Adrenal gland (tissue), 5 donors: Measurements from ENCODE around the gene C1QTNF8.

Source experiments
- POLR2A ChIP-seq, 2 donors: fragments of 450-650 bp; IDR thresholded peaks; one replicate each; pipeline ENCODE4 v1.6.1; 2017; ENCODE audit warnings: antibody characterized with exemption in 2 of 2, mild to moderate bottlenecking in 2 of 2, moderate library complexity in 1 of 2
- TF ChIP-seq, protein P1 (sequence below), 6 experiments: fragments of 450-650 bp in 4 of 6; fragments of 200-600 bp in 2 of 6; sonication (generic) in 1 of 6; IDR thresholded peaks; 1 replicate in 5 of 6; 2 replicates in 1 of 6; pipeline versions ENCODE4 v1.5.1 to v1.8.0; 2016 to 2021; ENCODE audit warnings: antibody characterized with exemption in 6 of 6, mild to moderate bottlenecking in 2 of 6, moderate library complexity in 1 of 6
- donor health status: DM: no; HTN: no; CAD: no.

DNA sequence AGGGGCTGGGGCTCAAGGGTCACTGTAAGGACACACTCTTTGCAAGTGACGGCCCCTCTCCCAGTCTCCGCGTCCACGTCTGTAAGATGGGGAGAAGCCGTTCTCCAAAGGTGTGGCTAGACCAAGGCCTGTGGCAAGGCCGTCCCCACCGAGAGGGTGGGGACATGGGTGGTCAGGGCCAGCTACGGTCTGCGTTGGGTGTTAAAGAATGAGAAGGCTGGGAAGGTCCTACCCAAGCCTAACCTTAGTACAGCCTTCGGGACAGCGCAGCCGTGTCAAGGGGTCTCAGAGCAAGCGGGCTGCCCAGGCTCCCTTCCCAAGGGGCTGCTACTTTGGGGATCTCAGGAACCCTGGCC is 1.9 kb downstream of the C1QTNF8 start:
- TF ChIP-seq, protein P1, sequence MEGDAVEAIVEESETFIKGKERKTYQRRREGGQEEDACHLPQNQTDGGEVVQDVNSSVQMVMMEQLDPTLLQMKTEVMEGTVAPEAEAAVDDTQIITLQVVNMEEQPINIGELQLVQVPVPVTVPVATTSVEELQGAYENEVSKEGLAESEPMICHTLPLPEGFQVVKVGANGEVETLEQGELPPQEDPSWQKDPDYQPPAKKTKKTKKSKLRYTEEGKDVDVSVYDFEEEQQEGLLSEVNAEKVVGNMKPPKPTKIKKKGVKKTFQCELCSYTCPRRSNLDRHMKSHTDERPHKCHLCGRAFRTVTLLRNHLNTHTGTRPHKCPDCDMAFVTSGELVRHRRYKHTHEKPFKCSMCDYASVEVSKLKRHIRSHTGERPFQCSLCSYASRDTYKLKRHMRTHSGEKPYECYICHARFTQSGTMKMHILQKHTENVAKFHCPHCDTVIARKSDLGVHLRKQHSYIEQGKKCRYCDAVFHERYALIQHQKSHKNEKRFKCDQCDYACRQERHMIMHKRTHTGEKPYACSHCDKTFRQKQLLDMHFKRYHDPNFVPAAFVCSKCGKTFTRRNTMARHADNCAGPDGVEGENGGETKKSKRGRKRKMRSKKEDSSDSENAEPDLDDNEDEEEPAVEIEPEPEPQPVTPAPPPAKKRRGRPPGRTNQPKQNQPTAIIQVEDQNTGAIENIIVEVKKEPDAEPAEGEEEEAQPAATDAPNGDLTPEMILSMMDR (IDR thresholded peaks at IDR 0.05), result no peak
- TF ChIP-seq POLR2A (IDR thresholded peaks at IDR 0.05), result no peak
